GM10248 (cell line): Measurements from ENCODE around the gene TRAPPC1.

Source experiments
- CTCF ChIA-PET: fragments of 300-600 bp; sonication (Branson Sonifier 250); formaldehyde crosslinking; extraction: SDS; loops from one replicate; lab custom pipeline; 2021; ENCODE audit warnings: antibody characterized with exemption; lab: Yijun Ruan, JAX
- POLR2A ChIA-PET: fragments of 350-650 bp; sonication (Branson Sonifier 250); formaldehyde crosslinking; extraction: SDS; loops from one replicate; lab custom pipeline; 2020; ENCODE audit warnings: antibody characterized with exemption; lab: Yijun Ruan, JAX
- DNase-seq: peaks from one replicate; pipeline ENCODE4 v3.0.0; 2012; ENCODE audit errors: extremely low spot score
- CTCF ChIP-seq: IDR thresholded peaks from 2 replicates; pipeline ENCODE4 v1.5.1; 2012; ENCODE audit warnings: mild to moderate bottlenecking, low read depth; ENCODE audit errors: extremely low read depth, missing control alignments, control extremely low read depth

The TRAPPC1 gene

GRCh38 chr17:7912927-7913524 lies 18.7 kb downstream of the TRAPPC1 start:
- POLR2A ChIA-PET: interaction anchor here (0.6 to 0.7 kb wide), 2 partner anchors 284 to 326 kb away, joined by 6 to 7 read pairs; no protein-coding TSS in a partner anchor
- peak; percentile 70 for TF ChIP-seq CTCF
- CTCF ChIA-PET: interaction anchor here (0.7 to 15.1 kb wide), 31 partner anchors 10 to 169 kb away, joined by 3 to 234 read pairs (median 5); partner anchors contain the start of genes GUCY2D and TRAPPC1
- peak; percentile 75 for DNase-seq

GRCh38 chr17:7911116-7911515 lies 20.6 kb downstream of the TRAPPC1 start:
- TF ChIP-seq CTCF: no peak
- no peak for DNase-seq
- ChIA-PET CTCF (interaction anchor here (0.8 to 15.1 kb wide), 15 partner anchors 9 to 163 kb away, joined by 3 to 234 read pairs (median 6); no protein-coding TSS in a partner anchor), POLR2A (no interaction called here)

GRCh38 chr17:7910711-7911110 lies 21.0 kb downstream of the TRAPPC1 start:
- TF ChIP-seq CTCF: no peak
- no peak for DNase-seq
- ChIA-PET CTCF (interaction anchor here (1.0 to 15.1 kb wide), 6 partner anchors 9 to 91 kb away, joined by 3 to 234 read pairs (median 8); no protein-coding TSS in a partner anchor), POLR2A (no interaction called here)

GRCh38 chr17:7910281-7910680 lies 21.5 kb downstream of the TRAPPC1 start:
- ChIA-PET POLR2A (no interaction called here), CTCF (interaction anchor here (1.0 to 15.1 kb wide), 5 partner anchors 9 to 90 kb away, joined by 3 to 234 read pairs (median 10); no protein-coding TSS in a partner anchor)
- no peak for TF ChIP-seq CTCF
- no peak for DNase-seq

- TF ChIP-seq CTCF: no peak
- DNase-seq: no peak
- POLR2A ChIA-PET: no interaction called here
- CTCF ChIA-PET: interaction anchor here (1.0 to 15.1 kb wide), 2 partner anchors 46 to 77 kb away, joined by 3 to 234 read pairs; no protein-coding TSS in a partner anchor
These were observed 22.7 kb downstream of the TRAPPC1 start for GRCh38 chr17:7909089-7909488.

- POLR2A ChIA-PET: no interaction called here
- no peak for TF ChIP-seq CTCF
- CTCF ChIA-PET: interaction anchor here (1.3 to 5.0 kb wide), 3 partner anchors 9 to 154 kb away, joined by 4 to 23 read pairs (median 16); no protein-coding TSS in a partner anchor
These were observed 28.3 kb downstream of the TRAPPC1 start for GRCh38 chr17:7903154-7904103.

More at GRCh38 chr17:7903154-7904103, 28.3 kb downstream of the TRAPPC1 start:
- DNase-seq: no peak
